Keratinocyte (primary cell): ENCODE measurements around the gene DENND5A.

Experiments used
- CTCF ChIP-seq, 3 experiments: IDR thresholded peaks in 1 of 3; conservative IDR thresholded peaks in 1 of 3; optimal IDR thresholded peaks in 1 of 3; 2 replicates in 2 of 3; 3 replicates in 1 of 3; pipeline versions ENCODE3 to v1.5.1; 2011; ENCODE audit warnings: low read length in 3 of 3, mild to moderate bottlenecking in 3 of 3, moderate library complexity in 2 of 3, control low read depth in 1 of 3, inconsistent platforms in 1 of 3; ENCODE audit not compliant: insufficient read depth in 2 of 3; ENCODE audit errors: extremely low read depth in 1 of 3
- EZH2 ChIP-seq: IDR thresholded peaks from one replicate; pipeline ENCODE4 v1.6.1; 2012; ENCODE audit warnings: inconsistent platforms, mild to moderate bottlenecking, low read length, moderate library complexity

DNA sequence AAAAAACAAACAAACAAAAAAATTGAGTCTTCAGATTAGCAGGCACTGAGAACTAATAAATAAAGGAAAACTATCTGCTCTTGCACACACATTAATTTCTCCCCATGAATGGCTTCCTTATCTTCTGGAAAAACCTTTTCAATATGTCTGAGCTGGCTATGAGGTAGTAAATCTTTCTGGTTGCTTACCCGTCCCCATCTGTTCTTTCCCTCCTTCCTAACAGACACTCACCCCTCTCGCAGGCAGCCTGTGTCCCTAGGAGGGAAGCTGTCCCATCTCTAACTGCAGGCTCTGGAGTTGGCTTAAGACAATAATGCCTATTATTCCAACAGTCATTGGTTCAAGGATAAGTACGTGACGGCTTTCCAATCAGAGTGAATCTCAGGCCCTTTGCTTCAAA lies 165.5 kb downstream of the DENND5A start:
- TF ChIP-seq CTCF (optimal IDR thresholded peaks at IDR 0.05 in 1 of 3, IDR thresholded peaks at IDR 0.05 in 1 of 3, conservative IDR thresholded peaks at IDR 0.05 in 1 of 3; ENCODE audit: extremely low read depth in 1 of 3, insufficient read depth in 2 of 3, low read length in 3 of 3) (no peak), EZH2 (no peak)
